HG03108 (cell line): Measurements from ENCODE around the gene RAB3IP.

ENCODE experiments used
- ATAC-seq: cut with Tn5 transposase; IDR thresholded peaks from one replicate; pipeline ENCODE4 v1.9.1; 2021; ENCODE audit warnings: moderate library complexity; ENCODE audit not compliant: unreplicated experiment

The RAB3IP gene

GRCh38 chr12:69738351-69739286 lies at the start of gene RAB3IP:
RAB3IP (plus strand) TSS chr12:69738860; CDS start chr12:69755409, 16,549 bp downstream.
- peak; percentile 83 for ATAC-seq

- ATAC-seq = no peak
Measured at GRCh38 chr12:69689638-69690037, 49.0 kb upstream of the RAB3IP start.

GRCh38 chr12:69694123-69694522 lies 44.5 kb upstream of the RAB3IP start:
- ATAC-seq = no peak

- no peak for ATAC-seq
Measured at GRCh38 chr12:69698054-69698453, 40.6 kb upstream of the RAB3IP start.

- ATAC-seq = no peak
Measured at GRCh38 chr12:69698769-69699540, 39.7 kb upstream of the RAB3IP start, which contains the start of gene BEST3. BEST3 (minus strand) TSS chr12:69699303; CDS start chr12:69697798, 1,505 bp downstream.

GRCh38 chr12:69701826-69702225 lies 36.8 kb upstream of the RAB3IP start:
- ATAC-seq = no peak

GRCh38 chr12:69703146-69703642 lies 35.5 kb upstream of the RAB3IP start:
- ATAC-seq = no peak

GRCh38 chr12:69704357-69704756 lies 34.3 kb upstream of the RAB3IP start:
- ATAC-seq = no peak

GRCh38 chr12:69708649-69709048 lies 30.0 kb upstream of the RAB3IP start:
- no peak for ATAC-seq

- no peak for ATAC-seq
Measured at GRCh38 chr12:69712826-69713225, 25.8 kb upstream of the RAB3IP start.

GRCh38 chr12:69714542-69714941 lies 24.1 kb upstream of the RAB3IP start:
- no peak for ATAC-seq

GRCh38 chr12:69719336-69720316 lies 19.0 kb upstream of the RAB3IP start:
- ATAC-seq = no peak

GRCh38 chr12:69720750-69721149 lies 17.9 kb upstream of the RAB3IP start:
- no peak for ATAC-seq

GRCh38 chr12:69726922-69727321 lies 11.7 kb upstream of the RAB3IP start:
- ATAC-seq = no peak

- ATAC-seq = no peak
Measured at GRCh38 chr12:69732088-69732487, 6.6 kb upstream of the RAB3IP start.

GRCh38 chr12:69733638-69734037 lies 5.0 kb upstream of the RAB3IP start:
- no peak for ATAC-seq

- ATAC-seq = peak; percentile 33
Measured at GRCh38 chr12:69739287-69740191, 879 bp downstream of the RAB3IP start.

GRCh38 chr12:69744109-69744508 lies 5.4 kb downstream of the RAB3IP start:
- ATAC-seq = no peak

- no peak for ATAC-seq
Measured at GRCh38 chr12:69751476-69751875, 12.8 kb downstream of the RAB3IP start.
